Astrocyte of the spinal cord (primary cell): ENCODE data around the gene IL36B.

Experiments
- DNase-seq: peaks from one replicate; pipeline ENCODE4 v3.0.0; 2011; ENCODE audit warnings: low read depth, low spot score
- H3K4me3 ChIP-seq: 2 replicates; pipeline ENCODE4 v1.5.1; 2011; ENCODE audit warnings: low read depth, mild to moderate bottlenecking, low read length, moderate library complexity
- CTCF ChIP-seq: IDR thresholded peaks from 2 replicates; pipeline ENCODE4 v1.5.1; 2012; ENCODE audit warnings: low read depth, mild to moderate bottlenecking, low read length, inconsistent platforms
- in situ Hi-C: cut with HindIII; loops from 2 replicates; pipeline ENCODE4 v1.10.0; 2017; ENCODE audit warnings: low sequenced_read_pairs

The IL36B gene

GRCh38 chr2:112977559-112978056 lies 75.1 kb downstream of the IL36B start, which contains the start of gene IL36G:
IL36G (plus strand) TSS chr2:112978006; CDS start chr2:112978639, 633 bp downstream.
- H3K4me3 ChIP-seq = no peak within 1 kb of the TSS
- in situ Hi-C loops = no loop called here
- DNase-seq = no peak
- TF ChIP-seq CTCF = no peak
